ENCODE results near the gene ABCC12. TPM values are rescaled to one million over a fixed set of nuclear protein-coding genes. Genes with fewer than 3 reads are reported as not detected.

Gene ABCC12
- total and polyA plus RNA-seq, 2 of the 4 experiments (the other 2 are of a cell fraction): under 0.01 TPM; not detected in 1

GRCh38 chr16:48165961-48166578 is 10.3 kb upstream of the ABCC12 start:
- no peak overlapping the region for H3K18ac ChIP-seq (ENCODE audit: low read depth, low read length)
- no peak overlapping the region for H2BK120ac ChIP-seq (ENCODE audit: low read depth, low read length)
- no peaks in the 10 kb centered on the region for H3K79me1 ChIP-seq (ENCODE audit: low read depth in 1 of 2, low read length in 2 of 2)
- H3K23ac ChIP-seq (ENCODE audit: low read depth, low read length): no peak overlapping the region
- no peak overlapping the region for H4K8ac ChIP-seq (ENCODE audit: low read depth in 2 of 2, low read length in 2 of 2)
- no peak overlapping the region; the same call in 1 of the 2 replicates for H3K4ac ChIP-seq (ENCODE audit: low read depth, low read length)
- intact Hi-C loops (cut with micrococcal nuclease): loop anchor here (1.0 to 2.0 kb wide), 7 partner anchors 377 to 1311 kb away; partner anchors contain the start of genes ITFG1, NETO2 and PHKB
- H3K27ac ChIP-seq (ENCODE audit: insufficient read depth, low read length): no peak overlapping the region
- no peak overlapping the region for H2AK9ac ChIP-seq (replicated peaks; ENCODE audit: low read depth, low read length, poor library complexity)
- no peaks in the 10 kb centered on the region for H4K20me1 ChIP-seq (ENCODE audit: insufficient read depth, low read length)
- H2BK20ac ChIP-seq (ENCODE audit: low read depth, low read length): no peak overlapping the region
- BruUV-seq (replicated peaks): no TSS peak
- no peak overlapping the region for H3K4me3 ChIP-seq (ENCODE audit: insufficient read depth, low read depth, low read length)
- no peak overlapping the region for H3K4me2 ChIP-seq (ENCODE audit: low read depth, low read length)
- H3K9me3 ChIP-seq (ENCODE audit: control insufficient read depth, insufficient read depth, low read length): no peaks in the 10 kb centered on the region
- DNase-seq: peak; percentile 17
- ChIA-PET CTCF (interaction anchor here (0.8 to 1.9 kb wide), 2 partner anchors 17 to 464 kb away, joined by 3 to 9 read pairs; no protein-coding TSS in a partner anchor), POLR2A (ENCODE audit: unreplicated experiment) (no interaction called here)
- WGBS, 2 experiments (ENCODE audit: extremely low coverage in 2 of 2, insufficient read length in 1 of 2): no CpG with 5 or more reads among the region's 4 CpGs
- peaks cover 2% of the 10 kb centered on the region; the same call in 1 of the 2 replicates for H3K27me3 ChIP-seq (ENCODE audit: control insufficient read depth, insufficient read depth, low read length)
- TF ChIP-seq MXI1 (IDR thresholded peaks at IDR 0.05; ENCODE audit: borderline replicate concordance, low read depth, low read length) (no peak), RCOR1 (IDR thresholded peaks at IDR 0.05; ENCODE audit: insufficient replicate concordance, low read length) (no peak), NFE2L2 (IDR thresholded peaks at IDR 0.05; ENCODE audit: low read depth, low read length) (no peak), USF2 (IDR thresholded peaks at IDR 0.05; ENCODE audit: low read depth, low read length) (no peak), MAFK (IDR thresholded peaks at IDR 0.05; ENCODE audit: low read depth, low read length) (no peak), RAD21 (IDR thresholded peaks at IDR 0.05; ENCODE audit: low read length) (no peak), RFX5 (IDR thresholded peaks at IDR 0.05; ENCODE audit: low read depth, low read length) (no peak), CHD1 (IDR thresholded peaks at IDR 0.05; ENCODE audit: low read depth, low read length) (no peak), POLR2A (IDR thresholded peaks at IDR 0.05; ENCODE audit: low read depth, low read length) (no peak), SMC3 (IDR thresholded peaks at IDR 0.05; ENCODE audit: low read depth, low read length) (no peak), ELK1 (IDR thresholded peaks at IDR 0.05; ENCODE audit: borderline replicate concordance, low read depth, low read length) (no peak), CEBPB (IDR thresholded peaks at IDR 0.05; ENCODE audit: low read depth, low read length) (no peak), BHLHE40 (IDR thresholded peaks at IDR 0.05; ENCODE audit: low read depth, low read length) (no peak)
- H3K56ac ChIP-seq (ENCODE audit: extremely low read depth, insufficient read depth, low read length): no peak overlapping the region
- no peaks in the 10 kb centered on the region; the same call in 1 of the 2 replicates for H3K9me1 ChIP-seq (ENCODE audit: insufficient read depth, low read length)
- in situ Hi-C loops (cut with MboI; ENCODE audit: low sequenced_read_pairs): loop anchor here (5.0 to 25.0 kb wide), 3 partner anchors 429 to 1134 kb away; partner anchors contain the start of genes ITFG1 and PHKB
- no peak overlapping the region for H4K91ac ChIP-seq (ENCODE audit: insufficient read depth, low read depth, low read length)
- peak overlapping the region; percentile 6 for H2AFZ ChIP-seq (replicated peaks; ENCODE audit: low read length, poor library complexity)
- dilution Hi-C loops (cut with HindIII; ENCODE audit: low sequenced_read_pairs, unreplicated experiment): no loop called here
- ATAC-seq (ENCODE audit: low read depth): no peak
- H2AK5ac ChIP-seq (ENCODE audit: low read depth, low read length): no peak overlapping the region
- H3K36me3 ChIP-seq (ENCODE audit: control insufficient read depth, insufficient read depth, low read length): no peaks in the 10 kb centered on the region
- H4K5ac ChIP-seq (ENCODE audit: low read depth, low read length): no peak overlapping the region
- no peak overlapping the region for H2BK5ac ChIP-seq (ENCODE audit: low read depth, low read length, poor library complexity, severe bottlenecking)
- H3K9ac ChIP-seq (ENCODE audit: low read depth, low read length): no peak overlapping the region
- no peaks in the 10 kb centered on the region; the same call in 1 of the 2 replicates for H3K4me1 ChIP-seq (ENCODE audit: control insufficient read depth, insufficient read depth, low read length)
- no peak overlapping the region; the same call in 1 of the 2 replicates for H3K14ac ChIP-seq (replicated peaks; ENCODE audit: low read depth, low read length)
- no peak overlapping the region; the same call in 2 of the 3 replicates for H2BK15ac ChIP-seq (ENCODE audit: low read depth, low read length)
